SK-N-SH treated with all-trans-retinoic acid at 6 μM for 48 hours (cell line): ENCODE data around the gene TOM1L1.

Source experiments
- ATAC-seq: fragments of 200-7000 bp; cut with Tn5 transposase; 3 replicates; pipeline ENCODE4 v1.9.1; 2020; ENCODE audit warnings: mild to moderate bottlenecking, moderate library complexity
- ARNTL ChIP-seq: fragments of 450-650 bp; formaldehyde crosslinking; IDR thresholded peaks from 2 replicates; pipeline ENCODE4 v1.5.0; 2020; ENCODE audit warnings: low read depth, mild to moderate bottlenecking, moderate library complexity, borderline replicate concordance
- BACH2 ChIP-seq: fragments of 250-450 bp; sonication (Bioruptor Pico); IDR thresholded peaks from 2 replicates; pipeline ENCODE4 v1.9.0; 2021; ENCODE audit warnings: mild to moderate bottlenecking, borderline replicate concordance
- ESRRG ChIP-seq: fragments of 250-450 bp; sonication (Bioruptor Pico); IDR thresholded peaks from 2 replicates; pipeline ENCODE4 v1.6.1; 2021; ENCODE audit warnings: mild to moderate bottlenecking
- GLIS3 ChIP-seq: fragments of 250-450 bp; sonication (Bioruptor Pico); IDR thresholded peaks from 2 replicates; pipeline ENCODE4 v1.5.0; 2020; ENCODE audit warnings: mild to moderate bottlenecking, moderate library complexity
- OSR1 ChIP-seq: fragments of 250-450 bp; sonication (Bioruptor Pico); IDR thresholded peaks from 2 replicates; pipeline ENCODE4 v1.8.0; 2022; ENCODE audit warnings: moderate library complexity, mild to moderate bottlenecking, inconsistent platforms
- PPARA ChIP-seq: fragments of 250-450 bp; sonication (Bioruptor Pico); IDR thresholded peaks from 2 replicates; pipeline ENCODE4 v1.5.0; 2020; ENCODE audit warnings: mild to moderate bottlenecking, borderline replicate concordance
- RARB ChIP-seq: fragments of 250-450 bp; sonication (Bioruptor Pico); IDR thresholded peaks from 2 replicates; pipeline ENCODE4 v1.8.0; 2021; ENCODE audit warnings: mild to moderate bottlenecking, moderate library complexity
- SNAI2 ChIP-seq: fragments of 250-450 bp; sonication (Bioruptor Pico); IDR thresholded peaks from 2 replicates; pipeline ENCODE4 v1.5.0; 2020; ENCODE audit warnings: mild to moderate bottlenecking, moderate library complexity
- TCF4 ChIP-seq: fragments of 250-450 bp; sonication (Bioruptor Pico); IDR thresholded peaks from 2 replicates; pipeline ENCODE4 v1.8.0; 2021; ENCODE audit warnings: mild to moderate bottlenecking, moderate library complexity, borderline replicate concordance
- TOX ChIP-seq: fragments of 250-450 bp; sonication (Bioruptor Pico); IDR thresholded peaks from 2 replicates; pipeline ENCODE4 v1.8.0; 2021; ENCODE audit warnings: mild to moderate bottlenecking, moderate library complexity, borderline replicate concordance
- ZC3H10 ChIP-seq: fragments of 250-450 bp; sonication (Bioruptor Pico); IDR thresholded peaks from 2 replicates; pipeline ENCODE4 v1.5.1; 2021; ENCODE audit warnings: mild to moderate bottlenecking, moderate library complexity
- ZFP3 ChIP-seq: fragments of 250-450 bp; sonication (Bioruptor Pico); IDR thresholded peaks from 2 replicates; pipeline ENCODE4 v1.5.0; 2020; ENCODE audit warnings: mild to moderate bottlenecking, moderate library complexity
- ZFP30 ChIP-seq: fragments of 450-650 bp; formaldehyde crosslinking; IDR thresholded peaks from 2 replicates; pipeline ENCODE4 v1.5.0; 2022; ENCODE audit warnings: mild to moderate bottlenecking, moderate library complexity
- ZNF565 ChIP-seq: fragments of 450-650 bp; formaldehyde crosslinking; conservative IDR thresholded peaks from 2 replicates; pipeline ENCODE4 v1.5.0; 2020; ENCODE audit warnings: low read depth, mild to moderate bottlenecking, moderate library complexity
- ZNF8 ChIP-seq: fragments of 450-650 bp; formaldehyde crosslinking; IDR thresholded peaks from 2 replicates; pipeline ENCODE4 v1.5.0; 2020; ENCODE audit warnings: mild to moderate bottlenecking, moderate library complexity
- TF ChIP-seq, protein P1 (sequence below): fragments of 250-450 bp; sonication (Bioruptor Pico); IDR thresholded peaks from 2 replicates; pipeline ENCODE4 v1.8.0; 2021; ENCODE audit warnings: low read depth, mild to moderate bottlenecking, moderate library complexity, borderline replicate concordance
- TF ChIP-seq, protein P2 (sequence below): fragments of 250-450 bp; sonication (Bioruptor Pico); IDR thresholded peaks from 2 replicates; pipeline ENCODE4 v1.5.1; 2021; ENCODE audit warnings: mild to moderate bottlenecking, moderate library complexity
- TF ChIP-seq, protein P3 (sequence below): fragments of 250-450 bp; sonication (Bioruptor Pico); IDR thresholded peaks from 2 replicates; pipeline ENCODE4 v1.8.0; 2020; ENCODE audit warnings: mild to moderate bottlenecking, moderate library complexity, borderline replicate concordance

Gene TOM1L1

GRCh38 chr17:55002458-55002857 lies 101.8 kb downstream of the TOM1L1 start (continued):
- TF ChIP-seq GLIS3 (CRISPR knock-in tag) (no peak), ZFP30 (CRISPR knock-in tag) (no peak)

- no peak for ATAC-seq
- TF ChIP-seq, protein P1, sequence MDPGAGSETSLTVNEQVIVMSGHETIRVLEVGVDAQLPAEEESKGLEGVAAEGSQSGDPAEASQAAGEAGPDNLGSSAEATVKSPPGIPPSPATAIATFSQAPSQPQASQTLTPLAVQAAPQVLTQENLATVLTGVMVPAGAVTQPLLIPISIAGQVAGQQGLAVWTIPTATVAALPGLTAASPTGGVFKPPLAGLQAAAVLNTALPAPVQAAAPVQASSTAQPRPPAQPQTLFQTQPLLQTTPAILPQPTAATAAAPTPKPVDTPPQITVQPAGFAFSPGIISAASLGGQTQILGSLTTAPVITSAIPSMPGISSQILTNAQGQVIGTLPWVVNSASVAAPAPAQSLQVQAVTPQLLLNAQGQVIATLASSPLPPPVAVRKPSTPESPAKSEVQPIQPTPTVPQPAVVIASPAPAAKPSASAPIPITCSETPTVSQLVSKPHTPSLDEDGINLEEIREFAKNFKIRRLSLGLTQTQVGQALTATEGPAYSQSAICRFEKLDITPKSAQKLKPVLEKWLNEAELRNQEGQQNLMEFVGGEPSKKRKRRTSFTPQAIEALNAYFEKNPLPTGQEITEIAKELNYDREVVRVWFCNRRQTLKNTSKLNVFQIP (CRISPR knock-in tag) = no peak
- TF ChIP-seq RARB = no peak
- TF ChIP-seq PPARA (CRISPR knock-in tag) = no peak
- no peak for TF ChIP-seq OSR1 (CRISPR knock-in tag)
- no peak for TF ChIP-seq TCF4
- no peak for TF ChIP-seq TOX (CRISPR knock-in tag)
- TF ChIP-seq ZC3H10 (CRISPR knock-in tag) = no peak
- no peak for TF ChIP-seq ZNF565 (CRISPR knock-in tag)
- no peak for TF ChIP-seq ESRRG (CRISPR knock-in tag)
- no peak for TF ChIP-seq BACH2 (CRISPR knock-in tag)
- TF ChIP-seq, protein P2, sequence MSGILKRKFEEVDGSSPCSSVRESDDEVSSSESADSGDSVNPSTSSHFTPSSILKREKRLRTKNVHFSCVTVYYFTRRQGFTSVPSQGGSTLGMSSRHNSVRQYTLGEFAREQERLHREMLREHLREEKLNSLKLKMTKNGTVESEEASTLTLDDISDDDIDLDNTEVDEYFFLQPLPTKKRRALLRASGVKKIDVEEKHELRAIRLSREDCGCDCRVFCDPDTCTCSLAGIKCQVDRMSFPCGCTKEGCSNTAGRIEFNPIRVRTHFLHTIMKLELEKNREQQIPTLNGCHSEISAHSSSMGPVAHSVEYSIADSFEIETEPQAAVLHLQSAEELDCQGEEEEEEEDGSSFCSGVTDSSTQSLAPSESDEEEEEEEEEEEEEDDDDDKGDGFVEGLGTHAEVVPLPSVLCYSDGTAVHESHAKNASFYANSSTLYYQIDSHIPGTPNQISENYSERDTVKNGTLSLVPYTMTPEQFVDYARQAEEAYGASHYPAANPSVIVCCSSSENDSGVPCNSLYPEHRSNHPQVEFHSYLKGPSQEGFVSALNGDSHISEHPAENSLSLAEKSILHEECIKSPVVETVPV (CRISPR knock-in tag) = no peak
- no peak for TF ChIP-seq ARNTL (CRISPR knock-in tag)
- no peak for TF ChIP-seq ZFP30 (CRISPR knock-in tag)
- TF ChIP-seq, protein P3, sequence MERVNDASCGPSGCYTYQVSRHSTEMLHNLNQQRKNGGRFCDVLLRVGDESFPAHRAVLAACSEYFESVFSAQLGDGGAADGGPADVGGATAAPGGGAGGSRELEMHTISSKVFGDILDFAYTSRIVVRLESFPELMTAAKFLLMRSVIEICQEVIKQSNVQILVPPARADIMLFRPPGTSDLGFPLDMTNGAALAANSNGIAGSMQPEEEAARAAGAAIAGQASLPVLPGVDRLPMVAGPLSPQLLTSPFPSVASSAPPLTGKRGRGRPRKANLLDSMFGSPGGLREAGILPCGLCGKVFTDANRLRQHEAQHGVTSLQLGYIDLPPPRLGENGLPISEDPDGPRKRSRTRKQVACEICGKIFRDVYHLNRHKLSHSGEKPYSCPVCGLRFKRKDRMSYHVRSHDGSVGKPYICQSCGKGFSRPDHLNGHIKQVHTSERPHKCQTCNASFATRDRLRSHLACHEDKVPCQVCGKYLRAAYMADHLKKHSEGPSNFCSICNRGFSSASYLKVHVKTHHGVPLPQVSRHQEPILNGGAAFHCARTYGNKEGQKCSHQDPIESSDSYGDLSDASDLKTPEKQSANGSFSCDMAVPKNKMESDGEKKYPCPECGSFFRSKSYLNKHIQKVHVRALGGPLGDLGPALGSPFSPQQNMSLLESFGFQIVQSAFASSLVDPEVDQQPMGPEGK (CRISPR knock-in tag) = no peak
- no peak for TF ChIP-seq ZFP3 (CRISPR knock-in tag)
- TF ChIP-seq ZNF8 = no peak
- TF ChIP-seq SNAI2 (CRISPR knock-in tag) = no peak
These were observed 103.8 kb downstream of the TOM1L1 start for GRCh38 chr17:55004484-55004883.

DNA sequence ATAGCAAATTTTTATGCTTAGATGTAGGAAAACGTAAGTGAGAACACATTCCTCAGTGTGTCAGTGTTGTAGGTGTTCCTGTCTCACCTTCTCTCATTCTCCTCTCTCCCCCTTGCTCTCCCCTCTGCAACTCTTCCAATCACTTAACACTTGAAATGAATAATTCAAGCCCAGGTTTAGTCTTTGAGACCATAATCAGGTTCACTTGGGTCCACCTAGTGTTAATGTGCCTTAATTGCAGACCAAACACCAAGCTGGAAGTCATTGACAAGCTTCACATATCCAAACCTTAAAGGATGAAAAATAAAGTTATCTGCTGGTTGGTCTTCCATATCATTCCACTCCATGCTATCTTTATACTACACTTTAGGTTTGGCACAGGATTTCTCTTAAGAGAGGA lies 104.9 kb downstream of the TOM1L1 start:
- no peak for TF ChIP-seq TOX (CRISPR knock-in tag)
- TF ChIP-seq RARB = no peak
- TF ChIP-seq, protein P1 (CRISPR knock-in tag) = no peak
- TF ChIP-seq PPARA (CRISPR knock-in tag) = no peak
- no peak for ATAC-seq
